ENCODE data around the gene SOX10. TPM values are rescaled to one million over a fixed set of nuclear protein-coding genes. Genes with fewer than 3 reads are reported as not detected.

SOX10 gene
- total RNA-seq, 2 experiments from 2014 or later, result not detected

DNA sequence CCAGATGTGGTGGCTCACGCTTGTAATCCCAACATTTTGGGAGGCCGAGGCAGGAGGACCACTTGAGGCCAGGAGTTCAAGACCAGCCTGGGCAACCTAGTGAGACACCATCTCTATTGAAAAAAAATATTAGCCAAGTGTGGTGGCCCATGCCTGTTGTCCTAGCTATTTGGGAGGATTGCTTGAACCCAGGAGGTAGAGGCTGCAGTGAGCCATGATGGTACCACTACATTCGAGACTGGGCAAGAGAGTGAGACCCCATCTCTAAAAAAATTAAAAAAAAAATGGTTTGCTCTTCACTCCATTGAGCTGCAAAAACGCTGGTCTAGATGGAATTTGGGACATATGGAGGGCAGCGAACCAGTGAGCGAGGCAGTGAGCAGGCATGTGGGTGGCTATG, 21.6 kb upstream of the SOX10 start:
- no peaks in the 10 kb centered on the region for H3K36me3 ChIP-seq (ENCODE audit: insufficient read depth, low read length)
- POLR2A ChIA-PET, result no interaction called here
- no peak overlapping the region for H3K4me2 ChIP-seq (ENCODE audit: low read length)
- TF ChIP-seq, protein P1, sequence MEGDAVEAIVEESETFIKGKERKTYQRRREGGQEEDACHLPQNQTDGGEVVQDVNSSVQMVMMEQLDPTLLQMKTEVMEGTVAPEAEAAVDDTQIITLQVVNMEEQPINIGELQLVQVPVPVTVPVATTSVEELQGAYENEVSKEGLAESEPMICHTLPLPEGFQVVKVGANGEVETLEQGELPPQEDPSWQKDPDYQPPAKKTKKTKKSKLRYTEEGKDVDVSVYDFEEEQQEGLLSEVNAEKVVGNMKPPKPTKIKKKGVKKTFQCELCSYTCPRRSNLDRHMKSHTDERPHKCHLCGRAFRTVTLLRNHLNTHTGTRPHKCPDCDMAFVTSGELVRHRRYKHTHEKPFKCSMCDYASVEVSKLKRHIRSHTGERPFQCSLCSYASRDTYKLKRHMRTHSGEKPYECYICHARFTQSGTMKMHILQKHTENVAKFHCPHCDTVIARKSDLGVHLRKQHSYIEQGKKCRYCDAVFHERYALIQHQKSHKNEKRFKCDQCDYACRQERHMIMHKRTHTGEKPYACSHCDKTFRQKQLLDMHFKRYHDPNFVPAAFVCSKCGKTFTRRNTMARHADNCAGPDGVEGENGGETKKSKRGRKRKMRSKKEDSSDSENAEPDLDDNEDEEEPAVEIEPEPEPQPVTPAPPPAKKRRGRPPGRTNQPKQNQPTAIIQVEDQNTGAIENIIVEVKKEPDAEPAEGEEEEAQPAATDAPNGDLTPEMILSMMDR (conservative IDR thresholded peaks at IDR 0.05; ENCODE audit: low read length), result no peak
- TF ChIP-seq EZH2phosphoT487 (IDR thresholded peaks at IDR 0.05; ENCODE audit: borderline replicate concordance, low read depth, low read length), result no peak
- H4K20me1 ChIP-seq (ENCODE audit: insufficient read depth, low read length), result no peaks in the 10 kb centered on the region
- H3K4me1 ChIP-seq (ENCODE audit: insufficient read depth, low read length, poor library complexity, severe bottlenecking), result no peaks in the 10 kb centered on the region
- H3K4me3 ChIP-seq (ENCODE audit: low read depth, low read length, poor library complexity, severe bottlenecking), result no peak overlapping the region
- no peak for DNase-seq (ENCODE audit: low spot score)
- no peaks in the 10 kb centered on the region for H3K9me3 ChIP-seq (ENCODE audit: low read length)
- intact Hi-C loops (cut with micrococcal nuclease; ENCODE audit: unreplicated experiment), result no loop called here
- no peaks in the 10 kb centered on the region for H3K9me2 ChIP-seq (ENCODE audit: insufficient read depth, low read length)
- no TSS peak for BruUV-seq (replicated peaks)
- CTCF ChIA-PET (ENCODE audit: unreplicated experiment), result no interaction called here
- no peak overlapping the region for H3K27ac ChIP-seq (ENCODE audit: low read depth, low read length, poor library complexity, severe bottlenecking)
- no peak overlapping the region for H2AFZ ChIP-seq (ENCODE audit: low read length)
- H3K79me2 ChIP-seq (ENCODE audit: insufficient read depth, low read depth, low read length), result no peaks in the 10 kb centered on the region

DNA sequence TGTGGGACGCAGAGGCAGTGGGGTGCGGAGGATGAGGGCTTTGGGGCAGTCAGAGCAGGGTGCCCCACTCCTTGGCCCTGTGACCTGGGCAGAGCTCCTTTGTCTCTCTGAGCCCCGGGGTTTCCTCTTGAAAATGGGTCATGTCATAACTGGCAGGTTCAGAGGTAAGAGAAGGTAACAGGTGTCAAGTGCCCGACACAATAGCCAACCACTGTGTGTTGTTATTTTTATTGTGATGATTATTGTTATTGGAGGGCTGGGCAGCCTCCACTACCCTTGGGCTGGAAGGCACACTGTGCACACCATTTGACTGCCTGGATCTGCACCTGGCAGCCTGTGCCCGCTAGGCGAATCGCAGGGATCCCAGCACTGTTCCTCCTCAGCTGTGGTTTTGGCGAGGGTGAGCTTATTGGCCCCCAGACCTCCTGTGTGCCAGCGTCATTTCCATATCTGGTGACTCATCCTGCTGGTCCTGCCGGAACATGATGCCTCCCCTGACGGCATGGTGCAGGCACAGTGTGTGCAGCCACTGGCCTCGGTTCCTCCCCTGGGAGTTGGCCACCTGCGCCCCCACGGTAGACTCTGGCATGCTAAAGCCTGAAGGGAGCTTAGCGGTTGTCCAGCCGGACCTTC, 15.4 kb upstream of the SOX10 start:
- Histone ChIP-seq H3K4me2 (ENCODE audit: low read length) (no peak overlapping the region), H3K36me3 (ENCODE audit: insufficient read depth, low read length) (no peaks in the 10 kb centered on the region), H3K27ac (ENCODE audit: low read depth, low read length, poor library complexity, severe bottlenecking) (no peak overlapping the region), H3K9me2 (ENCODE audit: insufficient read depth, low read length) (no peaks in the 10 kb centered on the region), H3K4me1 (ENCODE audit: insufficient read depth, low read length, poor library complexity, severe bottlenecking) (peaks cover 13% of the 10 kb centered on the region), H4K20me1 (ENCODE audit: insufficient read depth, low read length) (no peaks in the 10 kb centered on the region), H3K79me2 (ENCODE audit: insufficient read depth, low read depth, low read length) (no peaks in the 10 kb centered on the region), H2AFZ (ENCODE audit: low read length) (no peak overlapping the region), H3K9me3 (ENCODE audit: low read length) (no peaks in the 10 kb centered on the region), H3K4me3 (ENCODE audit: low read depth, low read length, poor library complexity, severe bottlenecking) (no peak overlapping the region)
- ChIA-PET CTCF (ENCODE audit: unreplicated experiment) (no interaction called here), POLR2A (no interaction called here)
- TF ChIP-seq, protein P1 (conservative IDR thresholded peaks at IDR 0.05; ENCODE audit: low read length), result no peak
- no peak for TF ChIP-seq EZH2phosphoT487 (IDR thresholded peaks at IDR 0.05; ENCODE audit: borderline replicate concordance, low read depth, low read length)
- no TSS peak for BruUV-seq (replicated peaks)
- DNase-seq (ENCODE audit: low spot score), result peak; percentile 4
- intact Hi-C loops (cut with micrococcal nuclease; ENCODE audit: unreplicated experiment), result no loop called here

DNA sequence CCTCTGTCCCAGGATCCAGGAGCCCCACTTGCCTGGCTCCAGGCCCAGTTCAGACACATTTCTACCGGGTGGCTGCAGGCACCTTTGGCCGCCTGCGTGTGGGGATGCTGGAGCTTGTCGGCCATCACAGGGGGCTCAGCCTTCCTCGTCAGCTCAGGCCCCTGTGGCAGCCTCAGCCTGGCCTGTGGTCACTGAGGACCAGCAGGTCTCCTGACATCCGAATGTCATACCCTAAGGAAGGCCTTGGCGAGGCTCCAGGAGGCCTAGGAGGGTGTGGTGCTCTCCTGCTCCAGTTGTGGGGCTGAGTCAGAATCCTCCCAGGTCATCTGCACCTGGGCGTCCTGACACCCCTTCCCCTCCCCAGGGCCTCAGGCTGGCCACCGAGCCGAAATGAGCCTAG, 14.9 kb upstream of the SOX10 start:
- no peaks in the 10 kb centered on the region for H3K9me2 ChIP-seq (ENCODE audit: insufficient read depth, low read length)
- H3K36me3 ChIP-seq (ENCODE audit: insufficient read depth, low read length), result no peaks in the 10 kb centered on the region
- no peak for DNase-seq (ENCODE audit: low spot score)
- no peaks in the 10 kb centered on the region for H4K20me1 ChIP-seq (ENCODE audit: insufficient read depth, low read length)
- H3K9me3 ChIP-seq (ENCODE audit: low read length), result no peaks in the 10 kb centered on the region
- no peak overlapping the region for H3K4me2 ChIP-seq (ENCODE audit: low read length)
- BruUV-seq (replicated peaks), result no TSS peak
- POLR2A ChIA-PET, result no interaction called here
- peaks cover 13% of the 10 kb centered on the region for H3K4me1 ChIP-seq (ENCODE audit: insufficient read depth, low read length, poor library complexity, severe bottlenecking)
- no peak overlapping the region for H3K4me3 ChIP-seq (ENCODE audit: low read depth, low read length, poor library complexity, severe bottlenecking)
- H3K27ac ChIP-seq (ENCODE audit: low read depth, low read length, poor library complexity, severe bottlenecking), result no peak overlapping the region
- no peak overlapping the region for H2AFZ ChIP-seq (ENCODE audit: low read length)
- TF ChIP-seq EZH2phosphoT487 (IDR thresholded peaks at IDR 0.05; ENCODE audit: borderline replicate concordance, low read depth, low read length), result no peak
- TF ChIP-seq, protein P1 (conservative IDR thresholded peaks at IDR 0.05; ENCODE audit: low read length), result no peak
- intact Hi-C loops (cut with micrococcal nuclease; ENCODE audit: unreplicated experiment), result no loop called here
- CTCF ChIA-PET (ENCODE audit: unreplicated experiment), result no interaction called here
- no peaks in the 10 kb centered on the region for H3K79me2 ChIP-seq (ENCODE audit: insufficient read depth, low read depth, low read length)

Data from OCI-LY7 (cell line).